Measurements from ENCODE around the gene DEF6. TPM values are rescaled to one million over a fixed set of nuclear protein-coding genes. Genes with fewer than 3 reads are reported as not detected.

Gene DEF6
- total RNA-seq, 1 donor from 2014 or later: 2.2 TPM

DNA sequence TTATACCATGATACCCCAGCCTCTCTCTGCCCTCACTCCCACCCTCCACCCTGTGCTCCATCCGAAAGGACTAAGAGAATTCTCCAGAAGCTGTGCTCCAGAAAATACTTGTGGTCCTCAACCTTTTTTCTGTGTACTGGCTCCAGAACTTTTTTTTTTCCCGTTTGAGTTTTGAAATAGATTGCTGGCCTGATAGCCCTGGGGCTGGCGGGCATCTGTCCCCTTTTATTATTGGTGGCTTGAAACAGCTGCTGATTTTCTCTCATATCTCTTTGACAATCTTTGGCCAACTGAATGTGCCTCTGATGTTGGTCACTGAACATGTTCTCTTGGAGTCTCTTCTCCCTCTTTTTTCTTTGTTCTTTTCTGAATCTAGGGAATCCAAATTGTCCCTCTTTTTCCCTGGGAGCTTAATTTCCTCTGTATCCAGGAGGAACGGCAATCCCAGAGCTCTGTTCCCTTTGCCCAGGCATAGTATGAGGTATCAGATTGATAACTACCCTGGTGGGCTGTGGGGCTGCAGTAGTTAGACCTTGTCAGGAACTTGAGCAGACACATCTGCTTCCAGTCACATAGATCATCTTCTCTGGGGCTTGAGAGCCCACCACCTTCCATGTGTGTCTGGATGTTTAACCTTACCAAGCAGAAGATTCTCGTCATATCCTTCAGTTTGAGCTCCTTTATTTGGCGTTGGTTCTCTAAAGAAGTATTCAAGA is 46.4 kb downstream of the DEF6 start:
- no peaks in the 10 kb centered on the region for H3K27me3 Mint-ChIP-seq (ENCODE audit: low read depth, unreplicated experiment)
- H3K79me2 ChIP-seq (ENCODE audit: insufficient read depth, low read length): peaks cover 48% of the 10 kb centered on the region
- TF ChIP-seq EZH2 (IDR thresholded peaks at IDR 0.05; ENCODE audit: insufficient read depth, low read length): no peak
- TF ChIP-seq, protein P1, sequence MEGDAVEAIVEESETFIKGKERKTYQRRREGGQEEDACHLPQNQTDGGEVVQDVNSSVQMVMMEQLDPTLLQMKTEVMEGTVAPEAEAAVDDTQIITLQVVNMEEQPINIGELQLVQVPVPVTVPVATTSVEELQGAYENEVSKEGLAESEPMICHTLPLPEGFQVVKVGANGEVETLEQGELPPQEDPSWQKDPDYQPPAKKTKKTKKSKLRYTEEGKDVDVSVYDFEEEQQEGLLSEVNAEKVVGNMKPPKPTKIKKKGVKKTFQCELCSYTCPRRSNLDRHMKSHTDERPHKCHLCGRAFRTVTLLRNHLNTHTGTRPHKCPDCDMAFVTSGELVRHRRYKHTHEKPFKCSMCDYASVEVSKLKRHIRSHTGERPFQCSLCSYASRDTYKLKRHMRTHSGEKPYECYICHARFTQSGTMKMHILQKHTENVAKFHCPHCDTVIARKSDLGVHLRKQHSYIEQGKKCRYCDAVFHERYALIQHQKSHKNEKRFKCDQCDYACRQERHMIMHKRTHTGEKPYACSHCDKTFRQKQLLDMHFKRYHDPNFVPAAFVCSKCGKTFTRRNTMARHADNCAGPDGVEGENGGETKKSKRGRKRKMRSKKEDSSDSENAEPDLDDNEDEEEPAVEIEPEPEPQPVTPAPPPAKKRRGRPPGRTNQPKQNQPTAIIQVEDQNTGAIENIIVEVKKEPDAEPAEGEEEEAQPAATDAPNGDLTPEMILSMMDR (IDR thresholded peaks at IDR 0.05; ENCODE audit: insufficient read depth, low read depth, low read length): no peak

DNA sequence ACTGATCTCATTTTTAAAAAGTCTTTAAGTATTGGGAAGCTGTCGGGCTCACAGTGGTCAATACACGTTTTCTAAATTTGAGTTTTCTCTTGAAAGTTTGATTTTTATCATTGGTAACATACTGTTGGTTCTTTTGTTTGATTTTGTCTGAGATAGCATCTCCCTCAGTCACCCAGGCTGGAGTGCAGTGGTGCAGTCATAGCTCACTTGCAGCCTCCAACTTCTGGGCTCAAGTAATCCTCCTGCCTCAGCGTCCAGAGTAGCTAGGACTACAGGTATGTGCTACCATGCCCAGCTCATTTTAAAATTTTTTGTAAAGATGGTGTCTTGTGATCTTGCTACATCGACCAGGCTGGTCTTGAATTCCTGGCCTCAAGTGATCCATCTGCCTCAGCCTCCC is 53.8 kb downstream of the DEF6 start:
- peaks cover 3% of the 10 kb centered on the region for H3K9me3 Mint-ChIP-seq (ENCODE audit: unreplicated experiment)
- no peak for TF ChIP-seq EZH2 (IDR thresholded peaks at IDR 0.05; ENCODE audit: insufficient read depth, low read length)
- TF ChIP-seq, protein P1 (IDR thresholded peaks at IDR 0.05; ENCODE audit: insufficient read depth, low read depth, low read length): no peak
- no peak overlapping the region for H3K4me3 Mint-ChIP-seq (ENCODE audit: unreplicated experiment)
- Histone ChIP-seq H3K4me1 (ENCODE audit: insufficient read depth, low read length) (peaks cover 9% of the 10 kb centered on the region), H4K20me1 (ENCODE audit: insufficient read depth, low read length) (peaks cover 17% of the 10 kb centered on the region), H3K79me2 (ENCODE audit: insufficient read depth, low read length) (peaks cover 52% of the 10 kb centered on the region), H3K9me3 (ENCODE audit: insufficient read depth, low read depth, low read length) (no peaks in the 10 kb centered on the region), H3K4me3 (ENCODE audit: insufficient read depth, low read depth, low read length) (no peak overlapping the region), H3K4me2 (ENCODE audit: low read length) (no peak overlapping the region), H3K27me3 (ENCODE audit: insufficient read depth, low read length) (no peaks in the 10 kb centered on the region), H2AFZ (ENCODE audit: low read depth, low read length) (no peak overlapping the region), H3K27ac (ENCODE audit: low read depth, low read length) (no peak overlapping the region), H3K9ac (ENCODE audit: low read length) (no peak overlapping the region), H3K36me3 (ENCODE audit: insufficient read depth, low read length) (peaks cover 13% of the 10 kb centered on the region)
- H3K4me1 Mint-ChIP-seq (ENCODE audit: low read depth, unreplicated experiment): peaks cover 5% of the 10 kb centered on the region
- no peak overlapping the region for H3K27ac Mint-ChIP-seq (ENCODE audit: unreplicated experiment)
- no peak for DNase-seq (ENCODE audit: low read depth)
- peaks cover 31% of the 10 kb centered on the region for H3K36me3 Mint-ChIP-seq (ENCODE audit: low read depth, unreplicated experiment)
- no peaks in the 10 kb centered on the region for H3K27me3 Mint-ChIP-seq (ENCODE audit: low read depth, unreplicated experiment)
- FAIRE-seq: no peak

More for the DNA sequence above, 46.4 kb downstream of the DEF6 start:
- Mint-ChIP-seq H3K27ac (ENCODE audit: unreplicated experiment) (no peak overlapping the region), H3K4me3 (ENCODE audit: unreplicated experiment) (peak overlapping the region; percentile 93), H3K4me1 (ENCODE audit: low read depth, unreplicated experiment) (peaks cover 9% of the 10 kb centered on the region), H3K36me3 (ENCODE audit: low read depth, unreplicated experiment) (peaks cover 8% of the 10 kb centered on the region), H3K9me3 (ENCODE audit: unreplicated experiment) (peaks cover 5% of the 10 kb centered on the region)
- H2AFZ ChIP-seq (ENCODE audit: low read depth, low read length): peak overlapping the region; percentile 11
- H3K9ac ChIP-seq (ENCODE audit: low read length): peak overlapping the region; percentile 92
- H3K4me3 ChIP-seq (ENCODE audit: insufficient read depth, low read depth, low read length): peak overlapping the region; percentile 76
- peaks cover 41% of the 10 kb centered on the region for H4K20me1 ChIP-seq (ENCODE audit: insufficient read depth, low read length)
- peaks cover 12% of the 10 kb centered on the region for H3K36me3 ChIP-seq (ENCODE audit: insufficient read depth, low read length)
- FAIRE-seq: no peak
- peak overlapping the region; percentile 99 for H3K4me2 ChIP-seq (ENCODE audit: low read length)
- no peak for DNase-seq (ENCODE audit: low read depth)
- H3K9me3 ChIP-seq (ENCODE audit: insufficient read depth, low read depth, low read length): no peaks in the 10 kb centered on the region
- peaks cover 17% of the 10 kb centered on the region for H3K4me1 ChIP-seq (ENCODE audit: insufficient read depth, low read length)
- H3K27ac ChIP-seq (ENCODE audit: low read depth, low read length): peak overlapping the region; percentile 69
- no peaks in the 10 kb centered on the region for H3K27me3 ChIP-seq (ENCODE audit: insufficient read depth, low read length)

DNA sequence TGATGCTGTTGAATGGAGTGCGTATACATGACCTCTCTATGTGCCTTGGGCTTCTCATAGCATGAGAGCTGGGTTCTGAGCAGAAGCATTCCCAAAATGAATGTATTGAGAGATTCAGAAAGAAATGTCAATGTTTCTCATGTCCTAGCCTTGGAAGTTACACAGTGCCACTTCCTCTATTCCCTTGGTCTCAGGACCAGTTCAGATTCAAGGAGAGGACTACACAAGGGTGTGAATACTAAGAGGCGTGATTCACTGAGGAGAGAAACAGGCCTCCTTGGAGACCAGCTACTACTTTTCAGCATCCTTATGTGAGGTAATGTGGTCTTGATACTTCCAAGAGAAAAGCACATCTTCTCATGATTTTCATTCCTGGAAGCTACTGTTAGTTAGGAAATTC is 55.1 kb downstream of the DEF6 start:
- peaks cover 3% of the 10 kb centered on the region for H3K9me3 Mint-ChIP-seq (ENCODE audit: unreplicated experiment)
- H3K4me1 ChIP-seq (ENCODE audit: insufficient read depth, low read length): peaks cover 9% of the 10 kb centered on the region
- H3K27me3 Mint-ChIP-seq (ENCODE audit: low read depth, unreplicated experiment): no peaks in the 10 kb centered on the region
- peaks cover 15% of the 10 kb centered on the region for H3K36me3 ChIP-seq (ENCODE audit: insufficient read depth, low read length)
- DNase-seq (ENCODE audit: low read depth) (no peak), FAIRE-seq (no peak)
- H3K27ac ChIP-seq (ENCODE audit: low read depth, low read length): no peak overlapping the region
- H3K4me3 Mint-ChIP-seq (ENCODE audit: unreplicated experiment): no peak overlapping the region
- H3K27me3 ChIP-seq (ENCODE audit: insufficient read depth, low read length): no peaks in the 10 kb centered on the region
- H3K4me1 Mint-ChIP-seq (ENCODE audit: low read depth, unreplicated experiment): peaks cover 5% of the 10 kb centered on the region
- peaks cover 34% of the 10 kb centered on the region for H3K36me3 Mint-ChIP-seq (ENCODE audit: low read depth, unreplicated experiment)
- H3K4me2 ChIP-seq (ENCODE audit: low read length): no peak overlapping the region
- H3K4me3 ChIP-seq (ENCODE audit: insufficient read depth, low read depth, low read length): no peak overlapping the region
- H3K9ac ChIP-seq (ENCODE audit: low read length): no peak overlapping the region
- H4K20me1 ChIP-seq (ENCODE audit: insufficient read depth, low read length): peaks cover 18% of the 10 kb centered on the region
- H2AFZ ChIP-seq (ENCODE audit: low read depth, low read length): no peak overlapping the region
- H3K79me2 ChIP-seq (ENCODE audit: insufficient read depth, low read length): peaks cover 49% of the 10 kb centered on the region
- no peak overlapping the region for H3K27ac Mint-ChIP-seq (ENCODE audit: unreplicated experiment)
- no peaks in the 10 kb centered on the region for H3K9me3 ChIP-seq (ENCODE audit: insufficient read depth, low read depth, low read length)
- TF ChIP-seq, protein P1 (IDR thresholded peaks at IDR 0.05; ENCODE audit: insufficient read depth, low read depth, low read length): no peak
- TF ChIP-seq EZH2 (IDR thresholded peaks at IDR 0.05; ENCODE audit: insufficient read depth, low read length): no peak
